Testis (tissue), 5 donors: Measurements from ENCODE around the gene SLC4A1AP. TPM values are rescaled to one million over a fixed set of nuclear protein-coding genes. Genes with fewer than 3 reads are reported as not detected.

Source experiments
- DNase-seq: peaks from one replicate; pipeline ENCODE4 v3.0.0-alpha.2; 2019
- H3K27ac ChIP-seq, 2 donors: fragments of 200-600 bp; sonication (generic); one replicate each; pipeline ENCODE4 v1.5.1; 2019
- H3K27me3 ChIP-seq: fragments of 200-600 bp; sonication (generic); one replicate; pipeline ENCODE4 v1.5.1; 2019
- H3K36me3 ChIP-seq: fragments of 200-600 bp; sonication (generic); one replicate; pipeline ENCODE4 v1.5.1; 2017; ENCODE audit warnings: low read depth; ENCODE audit errors: missing control alignments
- H3K4me1 ChIP-seq: fragments of 200-600 bp; sonication (generic); one replicate; pipeline ENCODE4 v1.5.1; 2019
- H3K4me3 ChIP-seq, 2 donors: fragments of 200-600 bp; sonication (generic); one replicate each; pipeline ENCODE4 v1.5.1; 2017 to 2019
- H3K9me3 ChIP-seq: fragments of 200-600 bp; sonication (generic); one replicate; pipeline ENCODE4 v1.5.1; 2017
- CTCF ChIP-seq, 3 experiments: fragments of 450-650 bp in 2 of 3; fragments of 200-600 bp in 1 of 3; sonication (generic) in 1 of 3; IDR thresholded peaks; one replicate each; pipeline ENCODE4 v1.5.1; 2016 to 2019; ENCODE audit warnings: antibody characterized with exemption in 3 of 3, mild to moderate bottlenecking in 2 of 3, moderate library complexity in 1 of 3
- POLR2A ChIP-seq: fragments of 450-650 bp; IDR thresholded peaks from one replicate; pipeline ENCODE4 v1.6.1; 2017; ENCODE audit warnings: antibody characterized with exemption, mild to moderate bottlenecking, moderate library complexity
- WGBS, 2 donors: methylation state at CpG; one replicate each; pipeline ENCODE4 v1.1.5; 2018; 5-methylcytosine and 5-hydroxymethylcytosine counted together
- intact Hi-C: fragments of 100-400 bp; cut with DNase I; formaldehyde crosslinking; loops from one replicate; pipeline ENCODE4 v1.15.1; 2023; ENCODE audit warnings: low total_unique reads
- long read RNA-seq, 2 donors: transcript quantifications; one replicate each; lab custom pipeline, GENCODE V29; 2026
- polyA plus RNA-seq: library from polyadenylated mRNA; stranded (reverse); fragments of 350-450 nt; fragmentation: Illumina TruSeq; extraction: RNeasy Lipid Tissue Mini Kit (QIAGEN cat#74804); gene quantifications from one replicate; pipeline ENCODE4 v1.2.3, GENCODE V29; 2014; ENCODE audit warnings: low read depth, low replicate concordance; ENCODE audit not compliant: insufficient read depth
- total RNA-seq, 2 donors: library from RNA; depleted of rRNA; stranded (reverse); fragments of >200 nt; gene quantifications; one replicate each; pipeline ENCODE4 v1.2.3, GENCODE V29; 2016

The SLC4A1AP gene, protein sequence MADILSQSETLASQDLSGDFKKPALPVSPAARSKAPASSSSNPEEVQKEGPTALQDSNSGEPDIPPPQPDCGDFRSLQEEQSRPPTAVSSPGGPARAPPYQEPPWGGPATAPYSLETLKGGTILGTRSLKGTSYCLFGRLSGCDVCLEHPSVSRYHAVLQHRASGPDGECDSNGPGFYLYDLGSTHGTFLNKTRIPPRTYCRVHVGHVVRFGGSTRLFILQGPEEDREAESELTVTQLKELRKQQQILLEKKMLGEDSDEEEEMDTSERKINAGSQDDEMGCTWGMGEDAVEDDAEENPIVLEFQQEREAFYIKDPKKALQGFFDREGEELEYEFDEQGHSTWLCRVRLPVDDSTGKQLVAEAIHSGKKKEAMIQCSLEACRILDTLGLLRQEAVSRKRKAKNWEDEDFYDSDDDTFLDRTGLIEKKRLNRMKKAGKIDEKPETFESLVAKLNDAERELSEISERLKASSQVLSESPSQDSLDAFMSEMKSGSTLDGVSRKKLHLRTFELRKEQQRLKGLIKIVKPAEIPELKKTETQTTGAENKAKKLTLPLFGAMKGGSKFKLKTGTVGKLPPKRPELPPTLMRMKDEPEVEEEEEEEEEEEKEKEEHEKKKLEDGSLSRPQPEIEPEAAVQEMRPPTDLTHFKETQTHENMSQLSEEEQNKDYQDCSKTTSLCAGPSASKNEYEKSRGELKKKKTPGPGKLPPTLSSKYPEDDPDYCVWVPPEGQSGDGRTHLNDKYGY
- total RNA-seq (10 to 100 TPM; 55.3 to 56.5 TPM), polyA plus RNA-seq (60.5 TPM)
- long read RNA-seq, donor 1, partial matches to known transcripts = 0 of 6 reads
- long read RNA-seq, donor 1, other reads (novel, unspliced or antisense) = 0 of 6 reads
- long read RNA-seq, donor 2, partial matches to known transcripts = 5 of 5 reads
- long read RNA-seq, donor 2, other reads (novel, unspliced or antisense) = 0 of 5 reads

- Histone ChIP-seq H3K4me1 (peaks cover 13% of the 10 kb centered on the region), H3K9me3 (no peaks in the 10 kb centered on the region), H3K4me3 (peak within 1 kb of the TSS; percentile 86 to 87), H3K27ac (peak within 1 kb of the TSS; percentile 80 to 89), H3K36me3 (no peaks in the 10 kb centered on the region), H3K27me3 (no peaks in the 10 kb centered on the region)
- TF ChIP-seq CTCF (IDR thresholded peaks at IDR 0.05) (peak in 1 of 3 experiments; percentile 4), POLR2A (no peak)
- peak; percentile 87 for DNase-seq
- 0% methylated on average over 51 to 56 of the region's 56 CpGs for WGBS, 2 donors
- intact Hi-C loops = no loop called here
Observed at GRCh38 chr2:27663285-27664153, at the start of gene SLC4A1AP, which contains the start of gene SUPT7L. Gene SLC4A1AP (plus strand): TSS chr2:27663889. CDS start chr2:27663915, 26 bp downstream. Gene SUPT7L (minus strand): TSS chr2:27663614. CDS start chr2:27662192, 1,422 bp downstream.

- DNase-seq = no peak
- Histone ChIP-seq H3K36me3 (no peaks in the 10 kb centered on the region), H3K4me1 (no peaks in the 10 kb centered on the region), H3K9me3 (no peaks in the 10 kb centered on the region), H3K27me3 (no peaks in the 10 kb centered on the region), H3K27ac (no peak overlapping the region), H3K4me3 (no peak overlapping the region)
- intact Hi-C loops = no loop called here
- TF ChIP-seq CTCF (IDR thresholded peaks at IDR 0.05) = no peak
- no peak for TF ChIP-seq POLR2A
- 94 to 95% methylated on average over 2 of the region's 2 CpGs for WGBS, 2 donors
Observed at GRCh38 chr2:27613985-27614384, 49.7 kb upstream of the SLC4A1AP start.

GRCh38 chr2:27615316-27615715 is 48.4 kb upstream of the SLC4A1AP start:
- H3K36me3 ChIP-seq = no peaks in the 10 kb centered on the region
- no peaks in the 10 kb centered on the region for H3K27me3 ChIP-seq
- H3K4me1 ChIP-seq = no peaks in the 10 kb centered on the region
- H3K4me3 ChIP-seq = no peak overlapping the region
- TF ChIP-seq POLR2A (no peak), CTCF (IDR thresholded peaks at IDR 0.05) (no peak)
- no peaks in the 10 kb centered on the region for H3K9me3 ChIP-seq
- intact Hi-C loops = no loop called here
- H3K27ac ChIP-seq = no peak overlapping the region
- 94 to 95% methylated on average over 3 of the region's 3 CpGs for WGBS, 2 donors
- no peak for DNase-seq

DNA sequence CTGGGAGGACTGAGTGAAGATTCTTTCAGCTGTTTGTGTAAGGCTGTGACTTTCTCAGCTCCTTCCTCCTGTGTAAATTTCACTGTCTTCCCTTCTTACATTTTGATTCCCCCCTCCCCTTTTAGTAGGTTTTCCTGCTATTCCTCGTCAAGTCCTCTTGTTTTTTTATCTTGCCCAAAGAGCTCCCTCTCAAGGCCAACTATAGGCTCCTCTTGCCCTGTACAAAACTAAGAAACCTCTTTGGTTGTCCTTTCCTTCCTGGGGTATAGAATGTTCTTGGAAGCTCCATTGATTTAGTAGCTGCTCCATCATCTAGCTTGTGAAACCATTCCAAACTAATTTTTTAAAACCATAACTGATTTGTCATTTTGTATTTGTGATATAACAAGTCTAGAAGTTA is 42.2 kb upstream of the SLC4A1AP start:
- H3K27me3 ChIP-seq = no peaks in the 10 kb centered on the region
- no peaks in the 10 kb centered on the region for H3K4me1 ChIP-seq
- no peaks in the 10 kb centered on the region for H3K36me3 ChIP-seq
- H3K9me3 ChIP-seq = no peaks in the 10 kb centered on the region
- no peak overlapping the region for H3K27ac ChIP-seq
- H3K4me3 ChIP-seq = no peak overlapping the region
- DNase-seq = no peak
- 70 to 82% methylated on average over 1 of the region's 1 CpG for WGBS, 2 donors
- TF ChIP-seq POLR2A (no peak), CTCF (IDR thresholded peaks at IDR 0.05) (no peak)
- intact Hi-C loops = no loop called here
